Measurements from ENCODE around the gene RTL1. TPM values are rescaled to one million over a fixed set of nuclear protein-coding genes. Genes with fewer than 3 reads are reported as not detected.
A peak's percentile ranks its signal among the peaks of the same experiment; 100 is the strongest.

Gene RTL1
- total RNA-seq, 1 donor from 2014 or later = not detected

DNA sequence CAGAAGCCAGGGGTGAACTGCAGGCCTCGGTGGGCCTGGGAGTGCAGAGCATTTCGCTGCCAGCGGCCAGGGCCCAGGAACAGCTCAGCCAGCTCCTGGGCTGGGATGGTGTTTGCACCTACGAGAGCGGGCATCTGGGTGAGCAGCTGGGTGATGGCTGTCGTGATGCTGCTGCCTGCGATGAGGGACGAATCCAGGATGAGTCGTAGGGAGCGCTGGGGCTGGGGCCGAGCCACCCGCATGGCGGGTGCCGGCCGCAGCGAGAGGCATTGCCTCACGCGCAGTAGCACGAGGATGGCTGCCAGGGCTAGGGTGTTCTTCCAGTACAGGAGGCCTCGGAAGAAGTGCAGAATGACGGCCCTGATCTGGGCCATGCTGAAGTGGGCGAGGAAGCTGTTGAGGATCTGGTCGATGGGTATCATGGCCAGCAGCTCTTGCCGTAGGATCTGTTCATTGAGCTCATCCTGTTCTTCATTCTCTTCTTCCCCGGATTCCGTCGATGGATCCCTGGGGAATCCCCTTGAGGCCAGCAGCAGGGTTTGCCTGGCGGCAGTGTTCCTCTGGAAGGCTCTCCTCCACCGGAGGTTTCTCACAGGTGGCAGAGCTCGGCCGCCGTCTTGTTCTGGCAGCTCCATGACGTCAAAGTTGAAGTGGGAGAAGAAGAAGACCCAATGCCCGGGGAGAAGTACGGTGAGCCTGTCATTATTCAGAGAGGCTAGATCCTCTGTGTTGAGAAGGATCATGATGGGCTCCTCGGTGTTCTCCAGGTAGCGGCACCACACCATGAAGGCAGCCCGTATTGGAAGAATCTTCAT lies 22.1 kb downstream of the RTL1 start:
- no peak for ATAC-seq

DNA sequence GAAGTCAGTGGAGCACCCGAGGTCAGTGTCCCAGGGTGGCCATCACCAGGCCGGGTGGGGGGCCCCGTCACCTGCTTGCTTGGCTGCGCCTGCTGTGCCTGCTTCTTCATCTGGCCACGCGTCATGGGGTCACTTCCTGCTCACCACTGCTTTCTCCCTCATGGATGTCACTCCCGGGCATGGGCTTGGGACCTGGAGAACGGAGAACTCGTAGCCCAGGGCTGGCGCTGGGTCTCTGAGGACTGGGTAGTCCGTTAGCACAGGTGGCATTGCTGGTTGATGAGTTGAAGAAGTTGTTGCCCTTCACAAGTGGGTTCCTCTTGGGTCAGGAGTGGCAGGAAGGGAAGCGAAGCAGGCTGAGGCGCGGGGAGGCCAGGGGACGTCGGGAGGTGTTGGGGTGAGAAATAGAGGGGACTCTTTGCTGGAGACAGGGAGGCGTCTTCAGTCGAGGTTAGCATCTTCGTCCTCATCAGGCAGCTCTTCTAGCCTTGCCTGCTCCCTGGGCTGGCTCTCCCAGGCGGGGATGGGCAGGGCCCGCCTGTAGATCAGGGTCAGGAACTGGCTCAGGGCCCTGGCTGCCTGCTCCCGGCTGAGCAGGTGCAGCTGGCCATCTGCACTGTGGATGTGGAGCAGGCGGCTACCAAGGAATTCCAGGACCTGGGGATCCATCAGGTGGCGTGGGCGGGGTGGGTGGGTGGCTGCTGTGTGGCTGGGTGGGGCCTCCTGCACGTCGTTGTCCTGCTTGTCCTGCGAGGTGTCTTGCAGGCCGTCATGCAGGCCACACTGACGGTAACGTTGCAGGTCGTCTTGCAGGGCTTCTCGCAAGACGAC lies 23.0 kb downstream of the RTL1 start:
- no peak for ATAC-seq

- no peak for ATAC-seq
Observed at GRCh38 chr14:100879782-100880181, 23.7 kb downstream of the RTL1 start.

DNA sequence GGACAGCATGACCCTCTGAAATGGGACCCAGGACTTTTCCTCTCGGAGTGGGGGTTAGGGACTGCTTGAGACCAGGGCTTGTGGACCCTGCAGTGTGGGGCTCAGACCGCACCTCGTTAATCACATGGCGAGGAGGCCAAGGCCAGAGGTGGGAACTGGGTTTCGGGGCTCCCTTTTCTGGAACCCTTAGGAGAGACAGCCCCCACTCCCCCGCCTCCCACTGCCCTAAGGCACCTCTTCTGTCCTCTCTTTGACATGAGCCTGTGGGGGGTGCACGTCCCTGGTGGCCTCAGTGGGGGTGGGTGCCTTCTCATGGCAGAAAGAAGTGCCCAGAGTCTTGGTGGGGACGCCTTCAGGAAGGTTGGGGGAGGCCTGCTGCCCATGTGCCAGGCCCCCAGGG lies 24.3 kb downstream of the RTL1 start:
- no peak for ATAC-seq

DNA sequence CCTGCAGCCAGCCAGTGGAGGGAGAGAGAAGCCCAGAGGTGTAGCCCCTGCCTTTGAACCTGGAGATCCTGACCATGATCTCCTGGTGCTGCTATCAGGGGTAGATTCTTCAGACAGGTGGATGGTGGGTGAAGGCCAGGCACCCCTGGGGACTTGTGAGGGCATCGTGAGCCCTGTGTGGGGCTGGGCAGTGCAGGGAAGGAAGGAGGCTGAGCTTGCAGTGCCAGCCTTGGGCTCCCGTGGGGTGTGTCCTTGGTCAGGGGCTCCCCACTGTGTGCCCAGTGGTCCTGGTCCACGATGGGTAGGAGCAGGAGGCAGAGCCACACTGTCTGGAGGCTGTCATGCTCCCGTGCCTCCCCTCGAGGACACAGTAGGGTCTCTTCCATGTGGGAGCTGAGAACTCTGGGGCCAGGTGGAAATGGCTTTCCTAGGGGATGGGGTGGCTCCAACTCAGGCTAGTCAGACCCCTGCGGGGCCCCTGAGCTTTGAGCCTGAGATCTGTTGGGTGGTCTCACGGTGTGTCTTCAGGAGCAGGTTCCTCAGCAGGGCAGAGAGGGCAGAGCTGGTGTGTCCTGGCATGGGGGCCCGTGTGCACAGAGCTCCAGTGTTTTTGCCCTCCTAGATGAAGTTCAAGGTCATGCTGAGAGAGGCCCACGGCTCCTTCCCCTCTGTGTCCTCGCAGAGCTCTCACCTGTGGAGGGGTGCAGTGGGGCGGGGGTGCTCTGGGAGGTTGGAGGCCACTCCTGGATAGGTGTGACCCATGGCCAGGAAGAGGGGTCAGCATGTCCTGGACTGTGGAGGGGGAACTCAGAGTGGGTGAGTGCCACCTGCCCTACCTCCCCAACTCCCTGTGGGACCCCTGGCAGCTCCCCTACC lies 25.0 kb downstream of the RTL1 start:
- no peak for ATAC-seq

DNA sequence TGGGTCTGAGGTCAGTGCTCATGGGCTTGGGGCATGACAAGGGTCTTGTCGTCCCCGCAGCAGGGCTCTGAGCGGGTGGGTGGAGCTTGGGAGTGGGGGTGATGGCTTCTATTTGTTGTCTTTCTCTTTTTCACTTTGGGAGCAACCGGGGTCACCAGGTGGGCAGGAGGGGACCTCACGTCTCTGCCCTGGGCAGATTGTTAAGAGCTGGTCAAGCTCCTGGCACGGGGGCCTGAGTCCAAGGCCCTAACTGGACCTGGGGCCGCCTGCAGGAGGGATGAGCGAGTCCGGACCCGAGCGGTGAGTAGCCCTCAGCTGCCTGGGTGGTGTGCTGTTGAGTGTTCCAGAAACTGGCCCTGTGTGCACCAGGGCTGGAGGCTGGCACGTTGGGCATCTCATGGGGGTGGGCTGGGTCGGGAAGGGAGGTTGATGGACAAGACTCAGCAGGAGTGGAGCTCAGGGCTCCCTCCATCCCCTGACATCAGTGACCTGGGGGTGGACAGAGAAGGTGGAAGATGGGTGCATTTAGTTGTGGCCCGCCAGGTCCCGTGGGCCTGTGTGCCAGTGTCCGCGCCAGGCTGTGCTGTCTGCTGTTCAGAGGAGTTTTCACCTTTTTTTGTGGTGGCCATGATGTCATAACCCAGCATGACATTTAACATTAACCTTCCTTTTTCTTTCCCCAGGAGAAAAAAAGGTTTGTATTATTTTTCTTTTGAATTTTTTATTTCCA lies 27.5 kb downstream of the RTL1 start:
- ATAC-seq = no peak

- ATAC-seq = no peak
Observed at GRCh38 chr14:100875126-100875525, 28.4 kb downstream of the RTL1 start.

DNA sequence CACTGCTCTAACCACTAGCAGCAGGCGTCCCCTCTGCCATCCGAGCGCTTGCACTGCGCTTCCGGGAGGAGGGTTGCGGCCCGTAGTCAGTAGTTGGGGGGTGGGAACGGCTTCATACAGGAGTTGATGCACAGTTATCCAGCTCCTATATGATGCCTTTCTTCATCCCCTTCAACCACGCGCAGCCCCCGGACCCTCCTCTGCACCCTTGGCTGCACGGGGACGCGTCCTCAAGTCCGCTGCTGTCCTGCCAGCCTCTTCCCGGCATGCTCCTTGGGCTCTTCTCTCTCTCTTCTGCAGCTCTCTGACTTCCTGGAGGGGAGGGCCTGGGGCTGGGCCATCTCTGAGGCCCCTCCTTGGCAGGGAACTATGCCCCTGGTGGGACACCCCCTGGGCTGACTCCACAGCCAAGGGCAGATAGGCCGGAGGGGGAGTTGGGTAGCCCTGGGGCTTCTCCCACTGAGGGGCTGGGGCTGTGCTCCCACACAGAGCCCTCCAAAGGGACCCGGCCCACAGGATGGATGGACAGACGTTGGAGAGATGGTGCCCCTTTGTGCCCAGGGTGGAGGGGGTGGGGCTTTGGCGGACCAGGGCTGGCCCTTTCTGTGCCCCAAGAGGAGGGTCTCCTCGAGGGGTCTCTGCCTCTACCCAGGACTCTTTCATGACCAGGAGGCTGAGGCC lies 29.0 kb downstream of the RTL1 start:
- no peak for ATAC-seq

- ATAC-seq = no peak
Observed at GRCh38 chr14:100874051-100874410, 29.5 kb downstream of the RTL1 start.

GRCh38 chr14:100873096-100873482 lies 30.4 kb downstream of the RTL1 start:
- no peak for ATAC-seq

DNA sequence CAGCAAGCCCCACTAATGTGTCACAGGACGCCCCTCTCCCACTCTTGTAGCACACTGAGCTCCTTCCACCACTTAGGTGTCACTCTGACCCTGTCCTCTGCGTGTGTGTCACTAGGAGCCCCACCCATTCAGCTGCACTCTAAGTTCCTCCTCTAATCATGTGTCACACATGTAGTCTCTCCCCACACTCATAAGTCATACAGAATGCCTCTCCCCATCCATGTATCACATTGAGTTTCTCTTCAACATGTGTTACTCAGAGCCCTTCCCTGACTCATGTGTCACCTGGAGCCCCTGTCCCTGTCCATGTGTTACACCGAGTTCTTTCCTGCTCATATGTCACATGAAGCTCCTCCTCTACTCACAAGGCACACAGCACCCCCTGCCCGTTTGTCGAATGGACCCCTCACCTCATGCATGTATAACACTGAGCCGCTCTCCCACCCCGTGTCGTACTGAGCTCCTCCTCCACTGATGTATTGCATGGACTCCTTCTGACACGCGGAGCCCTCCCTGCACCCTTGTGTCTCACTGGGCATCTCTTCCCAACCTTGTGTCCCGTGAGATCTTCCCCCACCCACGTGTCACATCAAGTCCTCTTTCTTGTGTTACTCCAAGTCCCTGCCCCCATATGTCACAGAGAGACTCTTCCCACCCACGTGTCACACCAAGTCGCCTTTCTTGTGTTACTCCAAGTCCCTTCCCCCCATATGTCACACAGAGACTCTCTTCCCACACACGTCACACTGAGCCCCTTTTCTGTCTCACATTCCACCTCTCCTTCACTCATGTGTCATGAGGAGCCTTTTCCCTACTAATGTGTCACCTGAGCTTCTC lies 31.0 kb downstream of the RTL1 start:
- peak; percentile 45 for ATAC-seq

DNA sequence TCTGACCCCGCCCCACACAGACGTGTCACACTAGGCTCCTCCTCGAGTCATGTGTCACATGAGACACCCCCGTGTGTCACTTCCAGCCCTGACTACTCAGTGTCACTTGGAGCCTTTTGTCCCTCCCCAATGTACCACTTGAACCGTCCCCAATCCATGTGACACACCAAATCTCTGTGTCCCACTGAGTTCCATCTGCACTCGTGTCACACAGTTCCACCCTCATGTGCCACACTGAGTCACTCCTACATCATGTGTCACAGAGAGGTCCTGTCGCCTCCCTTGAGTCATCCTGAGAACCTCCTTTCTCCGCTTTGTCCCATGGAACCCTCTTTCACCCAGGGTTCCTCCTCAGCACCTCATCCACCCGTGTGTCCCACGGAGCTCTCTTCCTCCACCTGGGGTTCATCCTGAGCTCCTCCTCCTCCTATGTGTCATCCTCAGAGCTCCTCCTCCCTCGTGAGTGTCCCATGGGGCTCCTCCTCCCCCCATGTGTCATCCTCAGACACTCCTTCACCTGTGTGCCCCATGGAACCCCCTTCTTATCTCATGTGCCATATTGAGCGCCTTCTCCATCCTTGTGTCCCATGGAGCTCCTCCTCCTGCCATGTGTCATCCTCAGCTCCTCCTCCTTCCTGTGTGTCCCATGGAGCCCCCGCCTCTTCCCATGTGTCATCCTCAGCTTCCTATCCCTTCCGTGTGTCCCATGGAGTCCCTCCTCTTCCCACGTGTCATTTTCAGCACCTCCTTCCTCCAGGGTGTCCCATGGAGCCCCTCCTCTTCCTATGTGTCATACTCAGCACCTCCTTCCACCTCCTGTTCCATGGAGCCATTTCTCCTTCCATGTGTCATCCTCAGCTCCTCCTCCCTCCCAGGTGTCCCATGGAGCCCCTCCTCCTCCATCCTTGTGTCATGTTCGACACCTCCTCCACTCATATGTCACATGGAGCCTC lies 32.0 kb downstream of the RTL1 start:
- ATAC-seq = peak; percentile 39

DNA sequence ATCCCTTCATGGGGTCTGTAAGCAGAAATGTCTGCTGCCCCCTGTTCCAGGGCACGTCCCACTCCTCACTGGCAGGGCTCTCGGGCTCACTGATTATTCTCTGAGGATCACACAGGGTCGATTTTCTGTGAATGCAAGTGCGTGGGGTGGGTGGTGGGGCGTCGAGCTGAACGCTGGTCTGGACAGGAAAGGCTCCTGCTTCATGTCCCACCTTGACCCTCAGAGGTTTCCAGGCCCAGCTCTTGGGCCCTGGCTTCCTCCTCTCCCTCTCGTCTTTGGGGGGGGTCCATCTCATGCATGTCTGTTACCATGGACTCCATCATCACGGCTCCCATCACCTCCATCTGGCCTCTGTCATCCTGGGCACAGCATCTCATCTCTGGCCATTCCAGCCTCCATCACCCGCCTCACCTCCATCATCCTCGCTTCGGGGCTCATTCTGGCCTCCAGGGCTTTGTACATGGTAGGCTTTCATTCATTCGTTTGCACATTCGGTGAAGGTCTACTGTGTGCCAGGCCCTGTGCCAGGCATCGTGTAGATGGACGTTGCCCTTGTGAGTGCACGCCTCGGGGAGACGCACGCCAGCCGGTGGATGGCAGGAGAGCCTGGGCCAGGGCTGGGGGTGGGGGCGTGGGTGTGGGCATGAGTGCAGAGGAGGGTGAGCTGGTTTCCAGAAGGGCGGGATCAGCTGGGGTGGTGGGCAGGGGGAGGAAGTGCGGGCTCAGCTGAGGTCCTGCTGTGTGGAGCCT lies 34.7 kb downstream of the RTL1 start:
- no peak for ATAC-seq

GRCh38 chr14:100867631-100868315 lies 35.7 kb downstream of the RTL1 start:
- no peak for ATAC-seq

DNA sequence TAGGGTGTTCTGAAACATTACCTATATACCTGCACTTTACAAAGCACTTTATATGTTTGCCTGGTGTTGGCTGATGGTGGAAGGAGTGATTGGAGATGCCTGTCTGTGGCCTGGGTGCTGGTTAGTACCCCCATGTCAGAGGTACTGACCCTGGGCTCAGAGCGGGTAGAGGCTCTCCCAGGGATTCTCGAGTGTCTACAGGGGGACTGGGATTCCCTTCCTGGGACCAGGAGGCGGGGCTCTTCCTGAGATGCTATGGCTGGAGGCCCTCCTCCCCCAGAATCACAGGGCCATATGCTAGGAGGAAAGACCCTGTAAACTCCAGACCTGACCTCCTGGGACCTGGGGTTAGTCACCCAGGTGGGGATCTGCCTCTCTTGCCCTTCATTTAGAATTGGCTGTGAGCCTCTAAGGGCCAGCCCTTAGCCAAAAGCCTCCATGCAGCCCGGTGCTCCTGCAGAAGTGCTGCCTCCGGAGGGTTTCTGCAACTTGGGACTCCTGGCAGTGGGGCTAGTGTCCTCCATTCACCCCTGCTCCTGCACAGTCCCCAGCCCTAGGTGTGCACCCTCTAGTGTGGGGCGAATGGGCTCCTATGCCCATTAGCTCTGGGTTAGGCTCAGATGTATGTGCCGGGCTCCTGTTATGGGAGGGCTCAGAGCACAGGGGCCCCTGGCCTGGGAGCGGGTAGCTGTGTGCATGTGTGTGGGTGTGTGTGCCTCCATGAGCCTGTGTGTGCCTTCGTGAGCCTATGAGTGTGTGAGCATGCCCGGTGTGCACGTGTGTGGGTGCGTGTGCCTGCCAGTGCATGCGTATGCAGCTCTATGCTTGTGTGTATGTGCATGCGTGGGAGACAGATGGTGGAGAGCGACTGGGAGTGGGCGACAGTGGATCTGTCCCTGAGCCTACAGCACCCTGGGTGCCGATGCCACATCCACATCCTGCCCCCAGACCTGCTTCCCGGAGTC lies 36.6 kb downstream of the RTL1 start:
- no peak for ATAC-seq

DNA sequence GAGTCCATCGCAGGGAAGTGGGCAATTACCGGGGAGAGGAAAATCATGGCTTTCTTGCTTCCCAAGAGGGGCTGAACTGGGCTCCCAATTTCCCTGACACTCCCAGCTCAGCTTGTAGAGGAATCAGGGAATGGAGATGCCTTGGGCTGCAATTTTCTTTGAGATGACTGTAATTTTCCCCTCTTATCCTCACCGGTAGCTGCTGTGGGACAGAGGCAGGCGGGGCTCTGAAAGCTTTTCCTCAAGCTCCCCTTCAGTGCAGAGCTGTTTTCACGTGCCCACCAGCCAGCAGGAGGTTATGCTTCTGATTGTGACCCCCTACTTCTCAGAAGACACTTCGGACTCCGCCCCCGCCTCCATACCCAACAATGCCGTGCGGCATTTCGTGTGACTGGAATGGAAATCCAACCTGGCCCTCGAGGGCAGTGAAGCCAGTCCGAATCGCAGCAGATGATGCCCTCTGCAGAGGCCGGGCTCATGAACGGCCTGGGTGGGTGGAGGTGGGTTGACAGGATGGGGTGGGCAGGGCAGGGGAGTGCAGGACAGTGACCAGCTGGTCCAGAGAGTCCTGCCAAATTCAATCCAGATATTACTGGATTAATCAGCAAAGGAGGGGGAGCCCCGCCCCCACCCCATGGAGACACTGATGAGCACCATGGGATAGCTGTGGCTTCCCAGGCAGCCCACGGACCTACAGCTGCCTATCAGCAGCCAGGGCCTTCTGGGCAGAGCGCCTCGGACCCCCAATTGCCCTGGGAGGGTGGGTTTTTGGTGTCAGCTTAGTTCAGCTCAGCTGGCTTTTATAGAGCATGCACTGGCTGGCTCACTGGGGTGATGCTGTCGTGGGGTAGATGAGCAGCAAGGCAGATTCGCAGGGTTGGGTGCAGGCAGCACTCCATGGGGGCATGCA lies 37.6 kb downstream of the RTL1 start:
- ATAC-seq = no peak
